DOHH2 (cell line): ENCODE measurements around the gene COMMD10.

Experiments
- EZH2phosphoT487 ChIP-seq: fragments of 200-600 bp; sonication (generic); IDR thresholded peaks from 2 replicates; pipeline ENCODE4 v1.6.1; 2017; ENCODE audit warnings: borderline replicate concordance, mild to moderate bottlenecking, antibody characterized with exemption, low read length, moderate library complexity, mixed read lengths
- TF ChIP-seq, protein P1 (sequence below): fragments of 200-600 bp; sonication (generic); IDR thresholded peaks from one replicate; pipeline ENCODE4 v1.5.1; 2014; ENCODE audit warnings: antibody characterized with exemption, mild to moderate bottlenecking, low read depth, low read length; ENCODE audit not compliant: poor library complexity, severe bottlenecking

DNA sequence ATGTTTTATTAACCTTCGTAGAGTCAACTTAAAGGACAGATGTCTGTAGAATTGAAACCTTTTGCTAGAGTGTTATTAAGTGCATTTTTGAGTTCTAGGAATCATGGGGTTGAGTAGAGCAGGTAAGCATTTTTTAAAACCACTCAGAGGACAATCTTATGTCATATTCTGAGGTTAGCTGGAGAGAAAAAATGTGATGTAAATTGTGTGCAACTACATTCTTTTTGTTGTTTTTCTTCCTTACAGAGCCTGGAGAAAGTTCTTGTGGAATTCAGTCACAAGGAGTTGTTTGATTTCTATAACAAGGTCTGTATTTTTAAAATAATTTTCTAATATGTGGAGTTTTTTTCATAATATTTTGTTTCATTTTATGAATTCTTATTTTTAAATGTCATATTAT is 206.4 kb downstream of the COMMD10 start:
- TF ChIP-seq, protein P1, sequence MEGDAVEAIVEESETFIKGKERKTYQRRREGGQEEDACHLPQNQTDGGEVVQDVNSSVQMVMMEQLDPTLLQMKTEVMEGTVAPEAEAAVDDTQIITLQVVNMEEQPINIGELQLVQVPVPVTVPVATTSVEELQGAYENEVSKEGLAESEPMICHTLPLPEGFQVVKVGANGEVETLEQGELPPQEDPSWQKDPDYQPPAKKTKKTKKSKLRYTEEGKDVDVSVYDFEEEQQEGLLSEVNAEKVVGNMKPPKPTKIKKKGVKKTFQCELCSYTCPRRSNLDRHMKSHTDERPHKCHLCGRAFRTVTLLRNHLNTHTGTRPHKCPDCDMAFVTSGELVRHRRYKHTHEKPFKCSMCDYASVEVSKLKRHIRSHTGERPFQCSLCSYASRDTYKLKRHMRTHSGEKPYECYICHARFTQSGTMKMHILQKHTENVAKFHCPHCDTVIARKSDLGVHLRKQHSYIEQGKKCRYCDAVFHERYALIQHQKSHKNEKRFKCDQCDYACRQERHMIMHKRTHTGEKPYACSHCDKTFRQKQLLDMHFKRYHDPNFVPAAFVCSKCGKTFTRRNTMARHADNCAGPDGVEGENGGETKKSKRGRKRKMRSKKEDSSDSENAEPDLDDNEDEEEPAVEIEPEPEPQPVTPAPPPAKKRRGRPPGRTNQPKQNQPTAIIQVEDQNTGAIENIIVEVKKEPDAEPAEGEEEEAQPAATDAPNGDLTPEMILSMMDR = no peak
- no peak for TF ChIP-seq EZH2phosphoT487
